ENCODE data around the gene CDCA4. TPM values are rescaled to one million over a fixed set of nuclear protein-coding genes. Genes with fewer than 3 reads are reported as not detected.

The CDCA4 gene
- total and polyA plus RNA-seq, 10 of the 15 experiments (the other 5 are each of a cell fraction or from before 2014, with no cell fraction given): 10.4 to 64.0 (median 52.1) TPM

- TF ChIP-seq ATF2 (IDR thresholded peaks at IDR 0.05; ENCODE audit: low read length) (peak; percentile 76; the same call in 1 of the 2 replicates), RELB (IDR thresholded peaks at IDR 0.05; ENCODE audit: low read depth) (peak; percentile 45; the same call in 1 of the 2 replicates), POU2F2 (IDR thresholded peaks at IDR 0.05; ENCODE audit: borderline replicate concordance, low read depth, low read length) (no peak), STAT3 (IDR thresholded peaks at IDR 0.05; ENCODE audit: low read depth, low read length) (no peak), ATF3 (IDR thresholded peaks at IDR 0.05; ENCODE audit: borderline replicate concordance, extremely low read depth, low read depth, low read length) (no peak), SREBF1 (IDR thresholded peaks at IDR 0.05; ENCODE audit: low read length) (no peak), NFIC (IDR thresholded peaks at IDR 0.05; ENCODE audit: low read depth, low read length) (peak; percentile 89), EZH2 (IDR thresholded peaks at IDR 0.05; ENCODE audit: borderline replicate concordance, control insufficient read depth, low read depth, low read length) (no peak), SREBF2 (IDR thresholded peaks at IDR 0.05; ENCODE audit: low read length) (no peak), ZNF622 (IDR thresholded peaks at IDR 0.05) (no peak), HDAC2 (IDR thresholded peaks at IDR 0.05) (no peak), MEF2A (IDR thresholded peaks at IDR 0.05; ENCODE audit: insufficient read depth, low read depth, low read length) (0 out of 2 replicates have a peak, but pooled peaks have one; percentile 10), RFX5 (IDR thresholded peaks at IDR 0.05; ENCODE audit: low read depth, low read length) (no peak), ASH2L (IDR thresholded peaks at IDR 0.05; ENCODE audit: borderline replicate concordance, low read depth) (no peak)
Measured at GRCh38 chr14:105026033-105026785, 5.3 kb upstream of the CDCA4 start (continued).

Measured in GM12878 (cell line).